Smooth muscle cell (in vitro differentiated cells): ENCODE results near the gene IDH3B. TPM values are rescaled to one million over a fixed set of nuclear protein-coding genes. Genes with fewer than 3 reads are reported as not detected.
"Not testable (repeated sequence)": the region's sequence is repeated elsewhere in the genome, so short reads cannot be mapped to it uniquely, and the experiment has no call there.

Source experiments
- DNase-seq: peaks from one replicate; lab custom pipeline; 2025; ENCODE audit not compliant: unreplicated experiment; lab: John Stamatoyannopoulos, UW
- H2AFZ ChIP-seq: fragments of 200-600 bp; sonication (generic); 2 replicates; pipeline ENCODE4 v1.6.0; 2016; ENCODE audit warnings: antibody characterized with exemption, low read depth, mild to moderate bottlenecking
- H3F3A ChIP-seq: fragments of 200-600 bp; sonication (generic); 2 replicates; pipeline ENCODE4 v1.6.0; 2017; ENCODE audit warnings: antibody characterized with exemption, low read depth
- H3K27ac ChIP-seq: fragments of 200-600 bp; sonication (generic); 2 replicates; pipeline ENCODE4 v1.5.1; 2016; ENCODE audit warnings: low read depth, mild to moderate bottlenecking
- H3K27me3 ChIP-seq: fragments of 200-600 bp; sonication (generic); 2 replicates; pipeline ENCODE4 v1.6.1; 2016; ENCODE audit warnings: low read depth, mild to moderate bottlenecking
- H3K36me3 ChIP-seq: fragments of 200-600 bp; sonication (generic); 2 replicates; pipeline ENCODE4 v1.5.1; 2016; ENCODE audit warnings: low read depth
- H3K4me1 ChIP-seq: fragments of 200-600 bp; sonication (generic); 2 replicates; pipeline ENCODE4 v1.5.1; 2016; ENCODE audit warnings: low read depth
- H3K4me2 ChIP-seq: fragments of 200-600 bp; sonication (generic); 2 replicates; pipeline ENCODE4 v1.6.0; 2016; ENCODE audit warnings: mild to moderate bottlenecking
- H3K4me3 ChIP-seq: fragments of 200-600 bp; sonication (generic); 2 replicates; pipeline ENCODE4 v1.5.1; 2016; ENCODE audit warnings: mild to moderate bottlenecking
- H3K79me2 ChIP-seq: fragments of 200-600 bp; sonication (generic); 2 replicates; pipeline ENCODE4 v1.6.0; 2016; ENCODE audit warnings: low read depth, mild to moderate bottlenecking
- H3K9ac ChIP-seq: fragments of 200-600 bp; sonication (generic); 2 replicates; pipeline ENCODE4 v1.6.0; 2016; ENCODE audit warnings: low read depth
- H3K9me3 ChIP-seq: fragments of 200-600 bp; sonication (generic); replicated peaks from 2 replicates; pipeline ENCODE4 v1.5.1; 2016; ENCODE audit warnings: low read depth
- H4K20me1 ChIP-seq: fragments of 200-600 bp; sonication (generic); 2 replicates; pipeline ENCODE4 v1.6.0; 2016; ENCODE audit warnings: low read depth
- WGBS: methylation state at CpG from one replicate; pipeline ENCODE4 v1.1.7; 2016; ENCODE audit warnings: low lambda C conversion rate; 5-methylcytosine and 5-hydroxymethylcytosine counted together
- polyA plus RNA-seq: library from polyadenylated mRNA; unstranded; fragments of >200 nt; fragmentation: Nextera tagmentation; extraction: Ambion mirVana; gene quantifications from 2 replicates; pipeline ENCODE4 v1.2.1, GENCODE V29; 2016
- total RNA-seq: library from RNA; depleted of rRNA; stranded (reverse); fragments of >200 nt; gene quantifications from 2 replicates; pipeline ENCODE4 v1.2.3, GENCODE V29; 2014
- TF ChIP-seq, protein P1 (sequence below): fragments of 200-600 bp; sonication (generic); IDR thresholded peaks from 2 replicates; pipeline ENCODE4 v1.5.1; 2017; ENCODE audit warnings: borderline replicate concordance, mild to moderate bottlenecking, antibody characterized with exemption; ENCODE audit not compliant: insufficient read depth, poor library complexity, severe bottlenecking

Gene IDH3B
- total and polyA plus RNA-seq, 2 experiments from 2014 or later = 64.2 to 89.6 TPM

DNA sequence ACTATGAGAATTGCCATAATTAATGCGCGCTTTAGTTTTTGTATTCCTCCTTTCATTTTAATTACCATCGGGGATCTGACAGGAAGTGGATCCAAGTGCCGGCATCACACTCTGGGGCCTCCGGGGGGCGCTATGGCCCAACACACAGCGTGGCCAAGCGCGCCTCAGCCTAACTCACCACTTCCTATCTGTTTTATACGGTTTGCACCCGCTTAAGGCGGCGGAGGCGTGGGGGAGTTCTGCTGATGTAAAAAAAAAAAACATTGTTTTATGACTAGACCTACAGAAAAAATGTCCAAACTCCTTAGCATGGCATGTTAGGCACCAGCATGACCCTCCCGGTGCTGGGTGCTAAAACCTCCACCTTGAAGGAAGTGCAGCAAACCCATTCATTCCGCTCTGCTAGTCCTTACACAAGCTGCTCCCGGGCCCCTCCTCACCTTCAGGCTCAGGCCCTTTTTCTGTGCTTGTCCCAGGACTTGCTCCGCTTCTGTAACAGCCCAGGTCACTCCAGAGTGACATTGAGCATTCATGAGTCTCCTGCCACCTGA is 24.1 kb upstream of the IDH3B start:
- no peaks in the 10 kb centered on the region for H3K79me2 ChIP-seq
- no peaks in the 10 kb centered on the region for H3F3A ChIP-seq
- TF ChIP-seq, protein P1, sequence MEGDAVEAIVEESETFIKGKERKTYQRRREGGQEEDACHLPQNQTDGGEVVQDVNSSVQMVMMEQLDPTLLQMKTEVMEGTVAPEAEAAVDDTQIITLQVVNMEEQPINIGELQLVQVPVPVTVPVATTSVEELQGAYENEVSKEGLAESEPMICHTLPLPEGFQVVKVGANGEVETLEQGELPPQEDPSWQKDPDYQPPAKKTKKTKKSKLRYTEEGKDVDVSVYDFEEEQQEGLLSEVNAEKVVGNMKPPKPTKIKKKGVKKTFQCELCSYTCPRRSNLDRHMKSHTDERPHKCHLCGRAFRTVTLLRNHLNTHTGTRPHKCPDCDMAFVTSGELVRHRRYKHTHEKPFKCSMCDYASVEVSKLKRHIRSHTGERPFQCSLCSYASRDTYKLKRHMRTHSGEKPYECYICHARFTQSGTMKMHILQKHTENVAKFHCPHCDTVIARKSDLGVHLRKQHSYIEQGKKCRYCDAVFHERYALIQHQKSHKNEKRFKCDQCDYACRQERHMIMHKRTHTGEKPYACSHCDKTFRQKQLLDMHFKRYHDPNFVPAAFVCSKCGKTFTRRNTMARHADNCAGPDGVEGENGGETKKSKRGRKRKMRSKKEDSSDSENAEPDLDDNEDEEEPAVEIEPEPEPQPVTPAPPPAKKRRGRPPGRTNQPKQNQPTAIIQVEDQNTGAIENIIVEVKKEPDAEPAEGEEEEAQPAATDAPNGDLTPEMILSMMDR = peak; percentile 84
- H3K4me3 ChIP-seq = no peak overlapping the region
- H3K9me3 ChIP-seq = no peaks in the 10 kb centered on the region
- 12% methylated on average over 18 of the region's 18 CpGs for WGBS
- peak overlapping the region; percentile 82 for H3K4me2 ChIP-seq
- no peaks in the 10 kb centered on the region for H3K36me3 ChIP-seq
- peak; percentile 35 for DNase-seq
- peaks cover 37% of the 10 kb centered on the region for H3K27me3 ChIP-seq
- H4K20me1 ChIP-seq = no peaks in the 10 kb centered on the region
- H3K9ac ChIP-seq = no peak overlapping the region
- H3K4me1 ChIP-seq = no peaks in the 10 kb centered on the region
- no peak overlapping the region for H3K27ac ChIP-seq
- peak overlapping the region; percentile 71 for H2AFZ ChIP-seq

DNA sequence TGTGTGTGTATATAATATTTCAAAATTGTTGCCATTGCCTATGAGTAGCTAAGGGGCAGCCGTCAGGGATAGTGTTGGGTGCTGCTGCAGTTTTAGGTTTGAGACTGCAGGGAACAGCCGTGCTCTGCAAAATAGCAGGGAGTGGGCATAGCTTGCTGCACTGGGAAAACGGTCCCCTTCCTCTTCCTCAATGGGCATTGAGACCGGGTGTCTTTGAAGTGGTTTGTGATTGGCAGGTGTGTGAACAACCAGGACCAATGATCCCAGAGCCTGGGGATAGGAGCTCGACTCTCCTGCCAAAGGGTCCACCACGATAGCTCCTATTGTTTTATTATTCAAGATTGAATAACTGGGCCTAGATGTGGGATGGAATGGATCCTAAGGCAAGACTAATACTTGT is 23.5 kb upstream of the IDH3B start:
- Histone ChIP-seq H3K36me3 (no peaks in the 10 kb centered on the region), H3K9me3 (no peaks in the 10 kb centered on the region), H3K4me3 (no peak overlapping the region), H2AFZ (peak overlapping the region; percentile 71), H3F3A (no peaks in the 10 kb centered on the region), H3K79me2 (no peaks in the 10 kb centered on the region), H3K4me2 (peak overlapping the region; percentile 82), H3K9ac (no peak overlapping the region), H3K27ac (no peak overlapping the region), H3K27me3 (peaks cover 37% of the 10 kb centered on the region), H3K4me1 (no peaks in the 10 kb centered on the region), H4K20me1 (no peaks in the 10 kb centered on the region)
- TF ChIP-seq, protein P1 = no peak
- WGBS = 49% methylated on average over 6 of the region's 6 CpGs
- no peak for DNase-seq

DNA sequence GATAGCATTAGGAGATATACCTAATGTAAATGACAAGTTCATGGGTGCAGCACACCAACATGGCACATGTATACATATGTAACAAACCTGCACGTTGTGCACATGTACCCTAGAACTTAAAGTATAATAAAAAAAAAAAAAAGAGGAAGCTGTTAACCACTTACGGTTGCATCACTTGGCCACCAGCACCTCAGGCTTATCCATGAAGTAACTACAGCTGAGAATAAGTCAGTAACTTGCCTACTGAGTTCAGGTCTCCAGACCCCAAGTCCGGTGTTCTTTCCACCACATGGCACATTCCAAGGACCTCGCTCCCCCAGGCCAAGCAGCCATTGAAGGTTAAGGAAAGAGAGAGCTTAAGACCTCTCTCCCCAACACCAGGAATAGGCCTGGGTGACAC is 20.8 kb upstream of the IDH3B start:
- not testable (repeated sequence) for H3K9me3 ChIP-seq, H4K20me1 ChIP-seq, H3K27ac ChIP-seq, H3F3A ChIP-seq, H3K9ac ChIP-seq, H3K4me1 ChIP-seq, DNase-seq, H3K36me3 ChIP-seq, H3K79me2 ChIP-seq, H3K4me3 ChIP-seq, H2AFZ ChIP-seq, H3K4me2 ChIP-seq
- H3K27me3 ChIP-seq = peaks cover 32% of the 10 kb centered on the region
- 88% methylated on average over 4 of the region's 4 CpGs for WGBS

DNA sequence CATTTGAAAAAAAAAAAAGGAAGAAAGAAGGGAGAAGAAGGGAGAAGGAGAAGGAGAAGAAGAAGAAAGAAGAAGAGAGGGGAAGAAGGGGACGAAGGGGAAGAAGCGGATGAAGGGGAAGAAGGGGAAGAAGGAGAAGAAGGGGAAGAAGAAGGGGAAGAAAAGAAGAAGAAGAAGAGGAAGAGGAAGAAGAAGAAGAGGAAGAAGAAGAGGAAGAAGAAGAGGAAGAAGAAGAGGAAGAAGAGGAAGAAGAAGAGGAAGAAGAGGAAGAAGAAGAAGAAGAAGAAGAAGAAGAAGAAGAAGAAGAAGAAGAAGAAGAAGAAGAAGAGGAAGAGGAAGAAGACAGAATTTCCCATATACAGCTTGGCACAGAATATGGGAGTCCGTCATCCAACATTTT is 18.0 kb upstream of the IDH3B start:
- not testable (repeated sequence) for DNase-seq, H3K4me3 ChIP-seq, H4K20me1 ChIP-seq, H3F3A ChIP-seq, H3K79me2 ChIP-seq, H3K4me1 ChIP-seq, H2AFZ ChIP-seq, H3K9ac ChIP-seq, H3K36me3 ChIP-seq, H3K9me3 ChIP-seq, H3K4me2 ChIP-seq, H3K27ac ChIP-seq
- WGBS = 79% methylated on average over 3 of the region's 3 CpGs
- H3K27me3 ChIP-seq = peaks cover 28% of the 10 kb centered on the region

DNA sequence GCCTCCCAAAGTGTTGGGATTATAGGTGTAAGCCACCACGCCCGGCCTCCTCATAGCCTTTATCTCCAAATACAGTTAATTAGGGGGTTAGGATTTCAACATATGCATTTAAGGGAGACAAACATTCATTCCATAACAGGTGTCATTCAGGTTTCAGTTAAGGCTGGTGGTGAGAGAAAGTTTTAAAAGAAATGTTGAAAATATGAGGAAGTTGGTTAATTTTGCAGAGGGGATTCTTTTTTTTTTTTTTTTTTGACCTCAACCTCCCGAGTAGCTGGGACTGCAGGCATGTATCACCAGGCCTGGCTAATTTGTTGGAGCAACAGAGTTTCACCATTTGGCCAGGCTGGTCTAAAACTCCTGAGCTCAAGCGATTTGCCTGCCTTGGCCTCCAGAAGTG is 16.0 kb upstream of the IDH3B start:
- Histone ChIP-seq H3K9ac (no peak overlapping the region), H3K36me3 (no peaks in the 10 kb centered on the region), H4K20me1 (no peaks in the 10 kb centered on the region), H3K79me2 (no peaks in the 10 kb centered on the region), H3K27me3 (peaks cover 9% of the 10 kb centered on the region), H3K9me3 (no peaks in the 10 kb centered on the region), H3K4me1 (no peaks in the 10 kb centered on the region), H3F3A (no peaks in the 10 kb centered on the region), H3K27ac (no peak overlapping the region), H3K4me3 (no peak overlapping the region), H3K4me2 (no peak overlapping the region), H2AFZ (no peak overlapping the region)
- no peak for DNase-seq
- 84% methylated on average over 4 of the region's 4 CpGs for WGBS
- TF ChIP-seq, protein P1 = no peak
